Neural cell (in vitro differentiated cells): Measurements from ENCODE around the gene GCNT1. TPM values are rescaled to one million over a fixed set of nuclear protein-coding genes. Genes with fewer than 3 reads are reported as not detected.

Experiments
- H2AFZ ChIP-seq: fragments of 200-600, 300-800 bp; sonication (generic), shearing (Covaris generic); 2 replicates; pipeline ENCODE4 v1.6.0; 2014; ENCODE audit warnings: low read depth, mild to moderate bottlenecking, antibody characterized with exemption, low read length, moderate library complexity
- H3F3A ChIP-seq: fragments of 200-600 bp; shearing (Covaris generic); 2 replicates; pipeline ENCODE4 v1.6.1; 2016; ENCODE audit warnings: mild to moderate bottlenecking, moderate library complexity, mixed read lengths, antibody characterized with exemption, low read length; ENCODE audit not compliant: insufficient read depth, poor library complexity, severe bottlenecking
- H3K27ac ChIP-seq: fragments of 200-600, 300-800 bp; sonication (generic), shearing (Covaris generic); 2 replicates; pipeline ENCODE4 v1.5.1; 2014; ENCODE audit warnings: mild to moderate bottlenecking, low read length, moderate library complexity
- H3K27me3 ChIP-seq: fragments of 300-800, 200-600 bp; sonication (generic), shearing (Covaris generic); 2 replicates; pipeline ENCODE4 v1.6.0; 2014; ENCODE audit warnings: mild to moderate bottlenecking, low read depth, low read length, moderate library complexity; ENCODE audit not compliant: insufficient read depth
- H3K36me3 ChIP-seq: fragments of 300-800, 200-600 bp; sonication (generic), shearing (Covaris generic); 2 replicates; pipeline ENCODE4 v1.5.1; 2014; ENCODE audit warnings: mild to moderate bottlenecking, antibody characterized with exemption, low read length, moderate library complexity; ENCODE audit not compliant: insufficient read depth
- H3K4me2 ChIP-seq: fragments of 300-800, 200-600 bp; sonication (generic), shearing (Covaris generic); 2 replicates; pipeline ENCODE4 v1.6.0; 2014; ENCODE audit warnings: mild to moderate bottlenecking, low read length
- H3K4me3 ChIP-seq: fragments of 300-800, 200-600 bp; sonication (generic), shearing (Covaris generic); 2 replicates; pipeline ENCODE4 v1.5.1; 2014; ENCODE audit warnings: mild to moderate bottlenecking, low read length, moderate library complexity
- H3K79me2 ChIP-seq: fragments of 200-600 bp; shearing (Covaris generic); replicated peaks from 2 replicates; pipeline ENCODE4 v1.6.0; 2014; ENCODE audit warnings: mild to moderate bottlenecking, low read length, moderate library complexity; ENCODE audit not compliant: insufficient read depth
- H3K9ac ChIP-seq: fragments of 300-800, 200-600 bp; sonication (generic), shearing (Covaris generic); 2 replicates; pipeline ENCODE4 v1.6.1; 2016; ENCODE audit warnings: mild to moderate bottlenecking, low read length, mixed read lengths
- H3K9me2 ChIP-seq: fragments of 200-600 bp; shearing (Covaris generic); 2 replicates; pipeline ENCODE4 v1.6.1; 2016; ENCODE audit warnings: mild to moderate bottlenecking, low read length, mixed read lengths; ENCODE audit not compliant: insufficient read depth
- H3K9me3 ChIP-seq: fragments of 200-600, 300-800 bp; sonication (generic), shearing (Covaris generic); 2 replicates; pipeline ENCODE4 v1.6.1; 2016; ENCODE audit warnings: mild to moderate bottlenecking, mixed run types, low read length, moderate library complexity, mixed read lengths
- H4K20me1 ChIP-seq: fragments of 200-600 bp; shearing (Covaris generic); 2 replicates; pipeline ENCODE4 v1.6.1; 2016; ENCODE audit warnings: mild to moderate bottlenecking, mixed run types; ENCODE audit not compliant: insufficient read depth
- EP300 ChIP-seq: fragments of 450-650 bp; conservative IDR thresholded peaks from 2 replicates; pipeline ENCODE4 v1.6.1; 2014; ENCODE audit warnings: antibody characterized with exemption, mild to moderate bottlenecking, moderate library complexity; ENCODE audit not compliant: poor library complexity, severe bottlenecking
- EZH2 ChIP-seq: fragments of 200-600, 300-800 bp; shearing (Covaris generic), sonication (generic); IDR thresholded peaks from 2 replicates; pipeline ENCODE4 v1.6.1; 2014; ENCODE audit warnings: antibody characterized with exemption, low read length, borderline replicate concordance, mild to moderate bottlenecking; ENCODE audit not compliant: insufficient read depth, poor library complexity, severe bottlenecking
- MXI1 ChIP-seq: fragments of 450-650 bp; conservative IDR thresholded peaks from 2 replicates; pipeline ENCODE4 v1.6.1; 2014; ENCODE audit warnings: antibody characterized with exemption, mild to moderate bottlenecking; ENCODE audit not compliant: poor library complexity, severe bottlenecking
- POLR2AphosphoS5 ChIP-seq: IDR thresholded peaks from 2 replicates; pipeline ENCODE4 v1.6.1; 2012
- RAD21 ChIP-seq: fragments of 450-650 bp; conservative IDR thresholded peaks from 2 replicates; pipeline ENCODE4 v1.6.1; 2014; ENCODE audit warnings: antibody characterized with exemption, mild to moderate bottlenecking, moderate library complexity
- SMC3 ChIP-seq: fragments of 450-650 bp; conservative IDR thresholded peaks from 2 replicates; pipeline ENCODE4 v1.6.1; 2014; ENCODE audit warnings: antibody characterized with exemption, mild to moderate bottlenecking, moderate library complexity; ENCODE audit not compliant: poor library complexity
- TAF1 ChIP-seq: IDR thresholded peaks from 2 replicates; pipeline ENCODE4 v1.6.1; 2012; ENCODE audit warnings: low read depth
- polyA plus RNA-seq: library from polyadenylated mRNA; depleted of rRNA; stranded (reverse); fragments of >200 nt; gene quantifications from 2 replicates; pipeline ENCODE4 v1.2.3, GENCODE V29; 2014
- TF ChIP-seq, protein P1 (sequence below): fragments of 450-650 bp; IDR thresholded peaks from 2 replicates; pipeline ENCODE4 v1.5.1; 2014; ENCODE audit warnings: antibody characterized with exemption, mild to moderate bottlenecking, moderate library complexity; ENCODE audit not compliant: poor library complexity, severe bottlenecking
- TF ChIP-seq, protein P2 (sequence below): IDR thresholded peaks from 2 replicates; pipeline ENCODE4 v1.6.1; 2012; ENCODE audit warnings: borderline replicate concordance

GCNT1 gene
- polyA plus RNA-seq, 1 donor from 2014 or later: 0.22 TPM

DNA sequence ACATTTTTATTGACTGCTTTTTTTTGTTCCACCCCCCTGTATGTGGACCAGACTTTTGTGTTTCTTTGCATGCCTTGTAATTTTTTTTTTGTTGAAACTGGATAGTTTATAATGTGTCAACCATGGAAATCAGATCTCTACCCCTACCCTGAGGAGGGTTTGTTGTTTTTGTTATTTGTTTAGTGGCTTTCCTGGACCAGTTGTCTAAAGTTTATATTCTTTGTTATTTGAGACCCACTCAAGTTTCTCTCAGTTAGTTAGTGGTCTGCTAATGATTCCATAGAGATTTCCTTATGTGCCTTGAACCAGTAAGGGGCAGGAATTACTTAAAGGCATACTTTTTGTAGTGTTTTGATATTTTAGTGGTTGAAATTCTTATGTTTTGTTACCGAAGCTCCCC, 41.1 kb downstream of the GCNT1 start:
- no peaks in the 10 kb centered on the region for H3F3A ChIP-seq
- no peaks in the 10 kb centered on the region for H3K79me2 ChIP-seq
- no peak overlapping the region for H3K4me3 ChIP-seq
- H2AFZ ChIP-seq: no peak overlapping the region
- no peaks in the 10 kb centered on the region for H3K9me3 ChIP-seq
- no peak overlapping the region for H3K4me2 ChIP-seq
- no peaks in the 10 kb centered on the region for H3K9me2 ChIP-seq
- H3K27ac ChIP-seq: no peak overlapping the region
- H4K20me1 ChIP-seq: no peaks in the 10 kb centered on the region
- TF ChIP-seq, protein P1, sequence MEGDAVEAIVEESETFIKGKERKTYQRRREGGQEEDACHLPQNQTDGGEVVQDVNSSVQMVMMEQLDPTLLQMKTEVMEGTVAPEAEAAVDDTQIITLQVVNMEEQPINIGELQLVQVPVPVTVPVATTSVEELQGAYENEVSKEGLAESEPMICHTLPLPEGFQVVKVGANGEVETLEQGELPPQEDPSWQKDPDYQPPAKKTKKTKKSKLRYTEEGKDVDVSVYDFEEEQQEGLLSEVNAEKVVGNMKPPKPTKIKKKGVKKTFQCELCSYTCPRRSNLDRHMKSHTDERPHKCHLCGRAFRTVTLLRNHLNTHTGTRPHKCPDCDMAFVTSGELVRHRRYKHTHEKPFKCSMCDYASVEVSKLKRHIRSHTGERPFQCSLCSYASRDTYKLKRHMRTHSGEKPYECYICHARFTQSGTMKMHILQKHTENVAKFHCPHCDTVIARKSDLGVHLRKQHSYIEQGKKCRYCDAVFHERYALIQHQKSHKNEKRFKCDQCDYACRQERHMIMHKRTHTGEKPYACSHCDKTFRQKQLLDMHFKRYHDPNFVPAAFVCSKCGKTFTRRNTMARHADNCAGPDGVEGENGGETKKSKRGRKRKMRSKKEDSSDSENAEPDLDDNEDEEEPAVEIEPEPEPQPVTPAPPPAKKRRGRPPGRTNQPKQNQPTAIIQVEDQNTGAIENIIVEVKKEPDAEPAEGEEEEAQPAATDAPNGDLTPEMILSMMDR: no peak
- TF ChIP-seq TAF1 (no peak), SMC3 (no peak), EP300 (no peak), MXI1 (no peak), EZH2 (no peak), RAD21 (no peak), POLR2AphosphoS5 (no peak)
- TF ChIP-seq, protein P2, sequence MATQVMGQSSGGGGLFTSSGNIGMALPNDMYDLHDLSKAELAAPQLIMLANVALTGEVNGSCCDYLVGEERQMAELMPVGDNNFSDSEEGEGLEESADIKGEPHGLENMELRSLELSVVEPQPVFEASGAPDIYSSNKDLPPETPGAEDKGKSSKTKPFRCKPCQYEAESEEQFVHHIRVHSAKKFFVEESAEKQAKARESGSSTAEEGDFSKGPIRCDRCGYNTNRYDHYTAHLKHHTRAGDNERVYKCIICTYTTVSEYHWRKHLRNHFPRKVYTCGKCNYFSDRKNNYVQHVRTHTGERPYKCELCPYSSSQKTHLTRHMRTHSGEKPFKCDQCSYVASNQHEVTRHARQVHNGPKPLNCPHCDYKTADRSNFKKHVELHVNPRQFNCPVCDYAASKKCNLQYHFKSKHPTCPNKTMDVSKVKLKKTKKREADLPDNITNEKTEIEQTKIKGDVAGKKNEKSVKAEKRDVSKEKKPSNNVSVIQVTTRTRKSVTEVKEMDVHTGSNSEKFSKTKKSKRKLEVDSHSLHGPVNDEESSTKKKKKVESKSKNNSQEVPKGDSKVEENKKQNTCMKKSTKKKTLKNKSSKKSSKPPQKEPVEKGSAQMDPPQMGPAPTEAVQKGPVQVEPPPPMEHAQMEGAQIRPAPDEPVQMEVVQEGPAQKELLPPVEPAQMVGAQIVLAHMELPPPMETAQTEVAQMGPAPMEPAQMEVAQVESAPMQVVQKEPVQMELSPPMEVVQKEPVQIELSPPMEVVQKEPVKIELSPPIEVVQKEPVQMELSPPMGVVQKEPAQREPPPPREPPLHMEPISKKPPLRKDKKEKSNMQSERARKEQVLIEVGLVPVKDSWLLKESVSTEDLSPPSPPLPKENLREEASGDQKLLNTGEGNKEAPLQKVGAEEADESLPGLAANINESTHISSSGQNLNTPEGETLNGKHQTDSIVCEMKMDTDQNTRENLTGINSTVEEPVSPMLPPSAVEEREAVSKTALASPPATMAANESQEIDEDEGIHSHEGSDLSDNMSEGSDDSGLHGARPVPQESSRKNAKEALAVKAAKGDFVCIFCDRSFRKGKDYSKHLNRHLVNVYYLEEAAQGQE: no peak
- H3K27me3 ChIP-seq: no peaks in the 10 kb centered on the region
- H3K9ac ChIP-seq: no peak overlapping the region
- H3K36me3 ChIP-seq: no peaks in the 10 kb centered on the region

DNA sequence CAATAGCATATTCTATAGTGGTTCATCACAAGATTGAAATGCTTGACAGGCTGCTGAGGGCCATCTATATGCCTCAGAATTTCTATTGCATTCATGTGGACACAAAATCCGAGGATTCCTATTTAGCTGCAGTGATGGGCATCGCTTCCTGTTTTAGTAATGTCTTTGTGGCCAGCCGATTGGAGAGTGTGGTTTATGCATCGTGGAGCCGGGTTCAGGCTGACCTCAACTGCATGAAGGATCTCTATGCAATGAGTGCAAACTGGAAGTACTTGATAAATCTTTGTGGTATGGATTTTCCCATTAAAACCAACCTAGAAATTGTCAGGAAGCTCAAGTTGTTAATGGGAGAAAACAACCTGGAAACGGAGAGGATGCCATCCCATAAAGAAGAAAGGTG, 43.8 kb downstream of the GCNT1 start:
- H3K27me3 ChIP-seq: no peaks in the 10 kb centered on the region
- H3K27ac ChIP-seq: no peak overlapping the region
- no peak overlapping the region for H3K4me2 ChIP-seq
- no peaks in the 10 kb centered on the region for H3K79me2 ChIP-seq
- H3K9me3 ChIP-seq: no peaks in the 10 kb centered on the region
- H4K20me1 ChIP-seq: no peaks in the 10 kb centered on the region
- no peak for TF ChIP-seq TAF1
- TF ChIP-seq RAD21: no peak
- TF ChIP-seq POLR2AphosphoS5: no peak
- no peak for TF ChIP-seq EP300
- TF ChIP-seq MXI1: no peak
- TF ChIP-seq, protein P2: no peak
- TF ChIP-seq EZH2: no peak
- TF ChIP-seq SMC3: no peak
- TF ChIP-seq, protein P1: no peak
- H3K36me3 ChIP-seq: no peaks in the 10 kb centered on the region
- H2AFZ ChIP-seq: no peak overlapping the region
- H3K9ac ChIP-seq: no peak overlapping the region
- no peaks in the 10 kb centered on the region for H3F3A ChIP-seq
- no peaks in the 10 kb centered on the region for H3K9me2 ChIP-seq
- no peak overlapping the region for H3K4me3 ChIP-seq
